ENCODE measurements around the gene PARVG.

- no peak for TF ChIP-seq EZH2 (IDR thresholded peaks at IDR 0.05; ENCODE audit: insufficient read depth, poor library complexity, severe bottlenecking)
- TF ChIP-seq EZH2phosphoT487 (IDR thresholded peaks at IDR 0.05; ENCODE audit: insufficient read depth, low read depth) = no peak
Observed at GRCh38 chr22:44211256-44211945, 30.7 kb downstream of the PARVG start.

Data from GM23248 (cell line).